GM21423 (cell line): ENCODE data around the gene SYT2.

Source experiments
- ATAC-seq: cut with Tn5 transposase; IDR thresholded peaks from one replicate; pipeline ENCODE4 v1.9.1; 2021; ENCODE audit warnings: mild to moderate bottlenecking, moderate library complexity; ENCODE audit not compliant: unreplicated experiment

Gene SYT2

GRCh38 chr1:202680586-202681352 lies 29.5 kb downstream of the SYT2 start:
- no peak for ATAC-seq

DNA sequence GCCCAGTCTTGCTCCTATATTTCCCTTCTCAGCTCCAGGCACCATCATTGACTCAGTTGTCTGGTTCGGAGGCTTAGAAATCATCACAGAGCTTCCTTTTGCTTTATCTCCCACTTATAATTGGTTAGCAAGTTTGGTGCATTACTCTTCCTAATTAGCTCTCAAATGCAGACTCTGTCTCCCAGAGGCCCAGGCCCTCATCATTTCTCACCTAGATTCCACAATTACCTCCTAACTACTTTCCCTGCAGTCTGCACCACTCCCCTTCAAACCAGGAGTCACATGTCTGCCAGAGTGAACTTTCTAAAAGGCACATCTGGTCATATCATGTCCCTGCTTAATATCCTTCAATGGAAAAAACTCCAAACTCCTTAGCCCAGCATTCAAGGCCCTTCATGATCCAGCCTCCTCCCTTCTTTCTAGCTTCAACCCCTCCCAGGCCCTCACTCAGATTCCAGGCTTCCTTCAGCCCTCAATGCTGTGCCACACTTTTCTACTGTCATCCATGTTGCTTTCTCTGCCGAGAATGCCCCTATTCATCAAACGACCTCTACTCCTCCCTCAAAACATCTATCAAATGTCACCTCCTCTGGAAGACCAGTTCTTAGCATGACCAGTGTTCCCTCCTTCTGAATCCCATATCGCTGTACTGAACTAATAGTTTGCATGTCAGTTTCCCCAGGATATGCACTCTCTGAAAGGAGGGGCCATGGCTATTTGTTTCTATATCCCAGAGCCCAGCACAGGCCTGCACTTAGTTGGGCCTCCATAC lies 30.7 kb downstream of the SYT2 start:
- ATAC-seq, result no peak

- ATAC-seq, result no peak
Observed at GRCh38 chr1:202677433-202677832, 32.8 kb downstream of the SYT2 start.

- ATAC-seq, result no peak
Observed at GRCh38 chr1:202673531-202673930, 36.7 kb downstream of the SYT2 start.

- no peak for ATAC-seq
Observed at GRCh38 chr1:202671399-202671798, 38.9 kb downstream of the SYT2 start.

GRCh38 chr1:202665417-202665816 lies 44.8 kb downstream of the SYT2 start:
- ATAC-seq, result no peak

DNA sequence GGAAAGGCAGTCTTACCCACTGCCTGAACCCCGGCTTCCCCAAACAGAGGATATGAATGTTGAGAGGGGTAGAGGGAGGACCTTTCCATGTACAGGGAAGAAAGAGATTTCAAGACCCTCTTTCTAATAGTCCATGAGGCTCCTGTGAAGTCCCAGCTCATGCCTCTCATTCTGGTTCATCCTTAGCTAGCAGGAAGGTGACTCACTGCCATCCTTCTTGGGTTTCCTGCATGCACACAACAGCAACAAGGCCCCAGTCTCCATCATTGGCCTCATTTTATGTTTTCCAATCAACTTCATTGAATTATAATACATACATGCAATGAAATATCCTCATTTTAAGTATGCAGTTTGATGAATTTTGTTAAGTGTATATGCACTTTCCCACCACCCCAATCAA lies 46.2 kb downstream of the SYT2 start:
- no peak for ATAC-seq

GRCh38 chr1:202663131-202663530 lies 47.1 kb downstream of the SYT2 start:
- no peak for ATAC-seq

DNA sequence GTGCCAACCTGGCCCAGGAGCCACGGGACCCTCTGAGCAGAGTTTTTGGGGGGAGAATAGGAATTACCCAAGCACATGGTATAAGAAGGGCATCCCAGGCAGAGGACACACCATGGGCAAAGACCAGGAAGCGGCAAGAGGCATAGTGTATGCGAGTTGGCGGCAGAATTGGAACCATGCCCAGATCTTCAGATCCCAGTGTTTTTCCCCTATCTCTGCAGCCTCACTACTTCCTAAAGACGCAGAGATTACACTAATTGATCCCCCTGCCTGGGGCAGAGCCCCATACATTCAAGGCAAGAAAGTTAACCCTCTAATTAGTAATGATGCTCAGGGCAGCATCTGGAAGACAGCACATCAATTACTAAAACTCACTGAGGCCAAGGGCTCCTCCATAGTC lies 48.2 kb downstream of the SYT2 start:
- no peak for ATAC-seq

DNA sequence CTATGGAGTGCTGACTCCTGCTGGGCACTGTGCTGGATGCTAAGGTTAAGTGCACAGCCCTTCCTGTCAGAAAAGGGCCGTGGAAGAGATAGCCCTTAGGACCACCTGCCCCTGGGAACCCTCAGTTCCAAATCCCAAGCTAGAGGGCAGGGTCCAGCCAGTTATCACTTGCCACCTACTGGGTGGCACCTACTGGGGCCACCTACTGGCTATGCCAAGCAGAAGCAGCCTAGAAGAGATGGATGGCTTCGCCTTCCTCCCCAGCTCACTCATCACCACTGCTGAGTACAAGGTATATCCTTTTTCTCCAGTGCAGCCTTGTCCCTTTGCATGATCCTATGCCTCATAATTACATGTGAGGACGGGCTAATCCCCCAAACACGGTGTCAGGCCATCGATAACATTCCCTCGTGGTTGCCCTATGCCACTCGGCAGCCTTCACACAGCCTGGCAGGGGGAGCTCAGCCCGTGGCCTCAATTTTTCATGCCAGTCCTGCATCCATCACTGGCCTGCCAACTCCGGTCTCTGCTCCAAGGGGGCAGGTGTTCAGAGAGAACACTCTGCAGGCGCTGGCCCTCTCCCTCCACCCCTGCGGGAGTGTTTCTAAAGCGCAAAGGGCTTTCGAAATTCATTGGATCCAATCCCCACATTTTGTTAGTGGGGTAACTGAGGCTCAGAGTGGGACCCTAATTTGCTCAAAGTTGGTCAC lies 49.0 kb downstream of the SYT2 start:
- no peak for ATAC-seq

DNA sequence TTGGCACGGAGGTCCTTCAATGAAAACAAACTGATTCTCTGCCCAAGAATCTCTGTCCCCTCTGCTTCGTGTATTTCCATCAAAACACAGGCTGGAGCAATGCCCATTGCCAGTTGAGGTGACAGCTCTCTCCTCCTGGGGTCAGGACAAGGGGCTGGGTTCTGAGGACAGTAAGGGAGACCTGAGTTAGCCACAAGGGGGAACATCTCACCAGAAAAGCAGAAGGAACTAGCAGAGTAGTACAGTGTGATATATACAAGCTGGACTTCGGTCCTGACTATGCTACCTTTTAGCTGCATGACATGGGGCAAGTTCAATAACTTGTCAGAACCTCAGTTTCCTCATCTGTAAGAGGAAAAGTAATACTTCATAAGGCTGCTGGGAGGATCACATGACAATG lies 50.3 kb downstream of the SYT2 start:
- ATAC-seq, result no peak

DNA sequence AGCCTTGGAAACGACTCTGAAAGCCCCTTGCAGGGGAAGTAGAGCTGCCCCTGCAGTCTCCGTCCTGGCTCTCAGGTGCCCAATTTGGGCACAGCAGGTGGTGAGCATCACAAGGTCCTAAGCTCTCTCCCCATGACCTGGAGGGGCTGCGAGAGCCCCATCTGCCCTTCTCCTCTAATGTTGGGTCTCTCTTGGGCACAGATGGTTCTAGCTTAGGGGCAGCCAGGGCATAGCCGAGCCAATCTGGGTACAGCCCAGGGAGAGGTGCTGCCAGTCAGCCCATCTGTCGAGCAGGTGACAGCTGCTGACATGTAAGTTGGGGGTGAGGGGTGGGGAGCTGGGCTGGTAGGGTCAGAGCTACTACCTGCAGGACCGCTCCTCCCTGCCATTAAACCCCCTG lies 50.7 kb downstream of the SYT2 start:
- ATAC-seq, result no peak

GRCh38 chr1:202658769-202659168 lies 51.5 kb downstream of the SYT2 start:
- ATAC-seq, result no peak

DNA sequence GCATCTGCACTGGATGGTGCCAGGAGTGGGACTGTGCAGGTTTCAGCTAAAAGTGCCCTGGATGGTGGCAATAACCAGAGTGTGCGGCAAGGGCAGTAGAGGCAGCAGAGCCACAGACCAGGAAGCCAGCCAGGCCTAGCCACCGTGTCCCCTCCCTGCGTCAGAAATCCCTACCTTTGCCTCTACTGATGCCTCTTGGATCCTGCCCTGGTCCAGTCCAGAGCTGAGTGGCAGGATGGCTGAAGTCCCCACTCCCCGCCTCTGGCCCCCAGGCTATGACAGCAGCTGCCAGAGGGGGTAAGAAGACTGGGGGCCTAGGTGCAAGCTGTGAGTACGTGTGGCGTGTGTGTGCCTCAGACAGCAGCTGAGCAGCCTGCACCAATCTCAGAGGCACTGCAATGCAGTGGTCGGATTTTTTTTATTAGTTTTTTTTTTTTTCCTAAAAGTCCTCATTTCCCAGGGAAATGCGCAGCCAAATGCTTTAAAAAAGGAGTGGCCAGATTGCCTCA lies 51.9 kb downstream of the SYT2 start:
- no peak for ATAC-seq

DNA sequence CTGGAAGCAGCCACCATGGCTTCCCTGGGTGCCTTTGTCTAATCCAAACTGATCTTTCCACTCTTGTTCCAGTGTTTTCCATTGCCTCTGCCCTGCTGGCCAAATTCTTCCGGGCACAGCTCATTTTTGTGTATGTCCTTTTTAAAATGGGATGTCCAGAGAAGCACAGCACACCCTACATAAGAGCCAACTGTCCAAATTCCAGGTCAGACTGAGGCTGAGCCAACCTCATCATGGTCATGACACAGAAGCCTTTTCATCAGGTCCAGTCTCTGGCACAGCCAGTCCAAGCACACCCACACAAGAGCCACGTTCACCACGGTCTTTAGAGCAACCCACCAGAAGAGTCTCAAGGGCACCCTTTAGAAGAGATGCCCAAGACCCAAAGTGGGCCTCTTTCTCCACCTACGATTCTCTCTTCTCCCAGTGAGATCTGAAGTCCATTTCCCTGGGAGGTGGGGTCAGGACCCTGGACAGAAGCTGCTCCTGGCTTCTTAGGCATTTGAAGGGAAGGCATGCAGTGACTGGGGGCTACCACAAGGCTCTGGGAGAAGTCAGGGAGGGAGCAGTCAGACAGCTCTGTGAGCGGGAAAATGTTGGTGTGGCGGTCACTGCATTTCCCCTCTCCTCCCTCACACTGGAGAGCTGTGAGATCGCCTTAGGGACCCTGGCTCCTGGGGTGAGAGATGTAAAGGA lies 53.2 kb downstream of the SYT2 start:
- no peak for ATAC-seq

- no peak for ATAC-seq
Observed at GRCh38 chr1:202656057-202656456, 54.2 kb downstream of the SYT2 start.

DNA sequence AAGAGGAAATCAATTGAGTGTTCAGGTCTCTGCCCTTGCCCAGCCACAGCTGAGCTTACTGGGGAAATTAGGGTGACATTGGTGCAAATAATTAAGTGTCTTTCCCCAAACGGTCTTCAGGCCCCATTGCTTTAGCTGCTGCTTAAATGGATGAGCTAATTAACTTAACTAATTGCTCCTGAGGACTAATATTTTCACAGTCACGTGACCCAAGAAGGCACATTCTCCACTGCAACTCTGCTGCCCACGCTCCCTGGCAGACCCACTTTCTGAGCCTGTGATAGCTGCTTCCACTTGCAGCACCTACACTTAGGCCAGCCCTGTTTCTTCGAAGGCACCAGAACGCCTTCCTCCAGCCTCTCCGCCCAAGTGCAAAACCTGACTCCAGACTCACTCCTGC lies 56.2 kb downstream of the SYT2 start:
- ATAC-seq, result no peak

DNA sequence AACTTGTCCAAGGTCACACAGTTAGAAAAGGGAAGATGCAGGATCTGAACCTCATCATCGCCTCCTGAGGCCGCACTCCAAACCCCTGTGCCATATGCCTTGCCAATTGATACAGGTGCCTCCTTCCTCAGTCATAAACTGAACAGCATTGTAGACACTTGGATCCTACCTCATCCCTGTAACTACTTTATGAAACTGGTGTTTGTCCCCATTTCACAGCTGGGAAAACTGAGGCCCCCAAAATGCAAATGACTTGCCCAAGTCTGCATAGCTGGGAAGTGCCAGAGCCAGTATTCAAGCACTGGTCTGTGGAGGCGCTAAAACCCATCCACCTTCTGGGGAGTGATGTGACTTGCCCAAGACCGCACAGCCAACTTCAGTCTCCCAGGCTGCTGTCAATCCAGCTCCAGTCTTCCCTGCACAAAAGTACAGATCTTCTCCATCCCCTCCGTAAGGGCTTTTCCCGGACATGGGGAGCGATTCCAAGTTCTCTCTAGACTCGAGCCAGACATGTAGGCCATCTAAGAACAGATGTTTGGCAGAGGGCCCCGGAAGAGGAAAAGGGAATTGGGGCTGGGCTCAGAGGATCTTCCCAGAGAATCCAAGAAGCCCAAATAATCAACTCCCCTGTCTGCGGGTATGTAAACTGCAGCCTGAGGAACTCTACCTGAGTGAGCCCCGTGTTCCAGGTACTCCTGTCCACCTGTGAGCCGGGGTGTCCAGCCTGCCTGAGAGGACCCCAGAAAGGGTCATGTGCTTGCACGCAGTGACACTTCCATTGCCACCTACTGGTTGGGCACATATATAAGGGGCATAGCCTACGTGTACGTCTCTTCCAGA lies 60.5 kb downstream of the SYT2 start:
- ATAC-seq, result no peak

GRCh38 chr1:202648605-202649226 lies 61.5 kb downstream of the SYT2 start:
- ATAC-seq, result no peak

GRCh38 chr1:202645097-202645476 lies 65.2 kb downstream of the SYT2 start:
- ATAC-seq, result no peak
